Fibroblast of lung (primary cell): ENCODE data around the gene HLA-B. TPM values are rescaled to one million over a fixed set of nuclear protein-coding genes. Genes with fewer than 3 reads are reported as not detected.

ENCODE experiments used
- DNase-seq, 2 donors: peaks; one replicate each; pipeline versions ENCODE4 v3.0.0 to v3.0.0-alpha.2; 2010; ENCODE audit warnings: low read depth in 2 of 2
- H2AFZ ChIP-seq: 2 replicates; pipeline ENCODE4 v1.5.1; 2012; ENCODE audit warnings: low read length, control low read depth, inconsistent platforms
- H3K27ac ChIP-seq: 2 replicates; pipeline ENCODE4 v1.5.1; 2011; ENCODE audit warnings: low read length, control low read depth; ENCODE audit not compliant: insufficient read depth
- H3K27me3 ChIP-seq: 2 replicates; pipeline ENCODE4 v1.5.1; 2011; ENCODE audit warnings: mild to moderate bottlenecking, low read length; ENCODE audit not compliant: control insufficient read depth, insufficient read depth
- H3K36me3 ChIP-seq: 2 replicates; pipeline ENCODE4 v1.5.1; 2011; ENCODE audit warnings: low read length; ENCODE audit not compliant: control insufficient read depth, insufficient read depth
- H3K4me1 ChIP-seq: 2 replicates; pipeline ENCODE4 v1.5.1; 2011; ENCODE audit warnings: low read length; ENCODE audit not compliant: control insufficient read depth, insufficient read depth; ENCODE audit errors: extremely low read depth
- H3K4me2 ChIP-seq: 2 replicates; pipeline ENCODE4 v1.5.1; 2011; ENCODE audit warnings: low read length, control low read depth; ENCODE audit not compliant: insufficient read depth; ENCODE audit errors: extremely low read depth
- H3K4me3 ChIP-seq, 4 experiments: fragments of 200-600 bp in 1 of 4; sonication (generic) in 1 of 4; replicated peaks in 1 of 4; 2 replicates each; pipeline ENCODE4 v1.5.1; 2011 to 2016; ENCODE audit warnings: low read length in 4 of 4, low read depth in 3 of 4, mild to moderate bottlenecking in 3 of 4, control low read depth in 2 of 4, inconsistent platforms in 1 of 4, mixed read lengths in 1 of 4; ENCODE audit not compliant: insufficient read depth in 1 of 4; ENCODE audit errors: control extremely low read depth in 1 of 4
- H3K79me2 ChIP-seq: 2 replicates; pipeline ENCODE4 v1.5.1; 2012; ENCODE audit warnings: mild to moderate bottlenecking, low read length, inconsistent platforms; ENCODE audit not compliant: control insufficient read depth, insufficient read depth
- H3K9ac ChIP-seq: 2 replicates; pipeline ENCODE4 v1.5.1; 2011; ENCODE audit warnings: mild to moderate bottlenecking, low read length, control low read depth; ENCODE audit not compliant: insufficient read depth
- H3K9me3 ChIP-seq: 2 replicates; pipeline ENCODE4 v1.5.1; 2012; ENCODE audit warnings: low read depth, low read length; ENCODE audit not compliant: control insufficient read depth, insufficient read depth
- H4K20me1 ChIP-seq: 2 replicates; pipeline ENCODE4 v1.5.1; 2011; ENCODE audit warnings: low read length; ENCODE audit not compliant: control insufficient read depth, insufficient read depth; ENCODE audit errors: extremely low read depth
- EZH2 ChIP-seq: IDR thresholded peaks from 2 replicates; pipeline ENCODE4 v1.5.1; 2012; ENCODE audit warnings: low read length, control low read depth, mild to moderate bottlenecking; ENCODE audit errors: missing control alignments
- polyA plus RNA-seq, 2 donors: library from polyadenylated mRNA; depleted of rRNA in 1 of 2; stranded (reverse) in 1 of 2; unstranded in 1 of 2; fragments of >200 nt; gene quantifications; 2 replicates each; pipeline ENCODE4 v1.2.1, GENCODE V29; 2011 to 2012; ENCODE audit warnings: missing spikeins in 1 of 2
- total RNA-seq: library from RNA; depleted of rRNA; stranded (reverse); fragments of >200 nt; gene quantifications from 2 replicates; pipeline ENCODE4 v1.2.1, GENCODE V29; 2014
- TF ChIP-seq, protein P1 (sequence below), 2 donors: IDR thresholded peaks in 1 of 2; conservative IDR thresholded peaks in 1 of 2; 1 replicate in 1 of 2; 2 replicates in 1 of 2; pipeline ENCODE4 v1.5.1; 2011 to 2012; ENCODE audit warnings: low read length in 2 of 2, control low read depth in 1 of 2, inconsistent platforms in 1 of 2, low read depth in 1 of 2, mild to moderate bottlenecking in 1 of 2

Gene HLA-B
- total and polyA plus RNA-seq, 2 donors (not counting 1 experiment from before 2014, with no cell fraction given) = 244 to 1,124 TPM

DNA sequence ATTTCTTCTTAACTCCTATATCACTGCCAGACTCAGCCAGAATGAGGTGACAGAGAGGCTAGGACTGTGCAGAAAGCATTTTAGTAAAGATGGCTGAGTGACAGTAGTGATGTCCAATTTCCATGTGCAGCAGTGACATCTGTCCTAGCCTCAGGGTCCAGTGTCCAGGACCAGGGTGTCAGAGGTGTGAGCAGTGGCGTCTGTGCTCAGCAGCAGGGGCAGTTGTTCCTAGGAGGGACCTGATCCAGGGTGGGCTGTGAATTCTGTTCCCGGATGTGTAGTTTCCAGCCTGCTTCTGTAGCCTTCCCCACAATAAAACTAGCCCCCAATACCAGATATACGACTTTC lies 6.0 kb downstream of the HLA-B start:
- TF ChIP-seq, protein P1, sequence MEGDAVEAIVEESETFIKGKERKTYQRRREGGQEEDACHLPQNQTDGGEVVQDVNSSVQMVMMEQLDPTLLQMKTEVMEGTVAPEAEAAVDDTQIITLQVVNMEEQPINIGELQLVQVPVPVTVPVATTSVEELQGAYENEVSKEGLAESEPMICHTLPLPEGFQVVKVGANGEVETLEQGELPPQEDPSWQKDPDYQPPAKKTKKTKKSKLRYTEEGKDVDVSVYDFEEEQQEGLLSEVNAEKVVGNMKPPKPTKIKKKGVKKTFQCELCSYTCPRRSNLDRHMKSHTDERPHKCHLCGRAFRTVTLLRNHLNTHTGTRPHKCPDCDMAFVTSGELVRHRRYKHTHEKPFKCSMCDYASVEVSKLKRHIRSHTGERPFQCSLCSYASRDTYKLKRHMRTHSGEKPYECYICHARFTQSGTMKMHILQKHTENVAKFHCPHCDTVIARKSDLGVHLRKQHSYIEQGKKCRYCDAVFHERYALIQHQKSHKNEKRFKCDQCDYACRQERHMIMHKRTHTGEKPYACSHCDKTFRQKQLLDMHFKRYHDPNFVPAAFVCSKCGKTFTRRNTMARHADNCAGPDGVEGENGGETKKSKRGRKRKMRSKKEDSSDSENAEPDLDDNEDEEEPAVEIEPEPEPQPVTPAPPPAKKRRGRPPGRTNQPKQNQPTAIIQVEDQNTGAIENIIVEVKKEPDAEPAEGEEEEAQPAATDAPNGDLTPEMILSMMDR (conservative IDR thresholded peaks at IDR 0.05 in 1 of 2, IDR thresholded peaks at IDR 0.05 in 1 of 2; ENCODE audit: low read depth in 1 of 2, low read length in 2 of 2) = no peak
- TF ChIP-seq EZH2 = no peak
- no peaks in the 10 kb centered on the region for H3K9me3 ChIP-seq
- H4K20me1 ChIP-seq = no peaks in the 10 kb centered on the region
- peaks cover 11% of the 10 kb centered on the region for H3K79me2 ChIP-seq
- no peak overlapping the region for H3K4me3 ChIP-seq
- DNase-seq = no peak
- peaks cover 7% of the 10 kb centered on the region for H3K4me1 ChIP-seq
- H3K9ac ChIP-seq = no peak overlapping the region
- H3K4me2 ChIP-seq = no peak overlapping the region
- no peak overlapping the region for H3K27ac ChIP-seq
- H3K27me3 ChIP-seq = peaks cover 10% of the 10 kb centered on the region
- H3K36me3 ChIP-seq = peaks cover 8% of the 10 kb centered on the region
- H2AFZ ChIP-seq = no peak overlapping the region

DNA sequence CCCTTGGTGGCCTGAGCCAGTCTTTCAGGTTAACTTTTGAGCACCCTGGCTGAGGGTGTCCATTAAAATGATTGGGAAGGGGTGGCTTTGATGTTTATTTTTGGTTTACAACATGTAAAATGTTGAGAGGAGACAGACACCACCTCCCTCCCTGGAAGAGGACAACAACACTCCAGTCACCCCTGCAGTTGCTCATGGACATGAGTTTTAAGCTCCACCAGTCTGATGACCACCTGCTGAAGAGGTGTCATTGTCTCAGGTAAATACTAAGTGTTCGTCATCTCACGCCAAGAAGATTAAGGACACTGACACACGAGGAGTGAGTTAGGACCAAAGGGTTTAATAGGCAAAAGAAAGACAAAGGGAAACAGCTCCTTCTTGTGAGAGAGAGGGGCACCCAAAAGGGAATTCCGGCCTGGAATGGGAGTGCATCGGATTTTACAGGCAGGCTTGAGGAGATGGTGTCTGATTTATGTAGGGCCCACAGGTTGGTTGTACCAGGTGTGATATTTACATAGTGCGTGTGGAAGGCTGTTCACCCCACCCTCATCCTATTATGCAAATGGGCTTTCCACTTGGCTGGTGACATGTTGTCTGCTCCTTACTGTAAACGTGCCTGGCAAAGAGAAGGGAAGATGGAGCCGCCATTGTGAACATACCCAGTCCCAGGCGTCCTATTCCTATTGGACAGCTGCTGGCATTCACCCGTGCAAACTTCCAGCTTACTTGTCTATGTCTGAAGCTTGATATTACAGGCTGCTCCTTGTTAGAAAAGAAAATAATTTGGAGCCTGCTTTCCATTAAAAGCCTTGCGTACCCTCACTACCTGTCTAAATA lies 6.6 kb downstream of the HLA-B start:
- Histone ChIP-seq H3K79me2 (peaks cover 5% of the 10 kb centered on the region), H3K4me2 (no peak overlapping the region), H4K20me1 (no peaks in the 10 kb centered on the region), H3K9me3 (no peaks in the 10 kb centered on the region), H3K4me3 (no peak overlapping the region), H3K27me3 (peaks cover 15% of the 10 kb centered on the region), H3K9ac (no peak overlapping the region), H3K36me3 (peaks cover 6% of the 10 kb centered on the region), H3K4me1 (peaks cover 3% of the 10 kb centered on the region), H3K27ac (no peak overlapping the region), H2AFZ (no peak overlapping the region)
- no peak for TF ChIP-seq EZH2
- TF ChIP-seq, protein P1 (conservative IDR thresholded peaks at IDR 0.05 in 1 of 2, IDR thresholded peaks at IDR 0.05 in 1 of 2; ENCODE audit: low read depth in 1 of 2, low read length in 2 of 2) = no peak
- DNase-seq = no peak

DNA sequence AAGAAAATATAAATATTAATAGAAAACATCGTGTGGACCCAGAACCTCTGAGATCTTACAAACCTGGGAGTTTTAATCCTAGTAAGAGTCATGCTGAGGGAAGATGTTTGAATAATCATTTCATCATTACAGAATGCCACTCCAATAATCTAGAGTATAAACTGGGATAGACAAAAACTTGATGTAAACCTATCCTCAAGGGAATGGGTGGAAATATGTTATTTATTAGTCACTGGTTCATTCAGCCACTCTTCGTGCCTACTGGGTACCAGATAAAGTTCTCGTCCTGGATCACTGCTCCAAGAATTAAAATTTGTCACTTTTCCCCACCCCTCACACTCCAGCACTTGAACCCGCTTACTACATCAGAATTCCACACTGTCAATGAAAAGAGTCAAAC lies 7.7 kb downstream of the HLA-B start:
- no peaks in the 10 kb centered on the region for H4K20me1 ChIP-seq
- H3K4me3 ChIP-seq = no peak overlapping the region
- H3K9me3 ChIP-seq = no peaks in the 10 kb centered on the region
- H3K9ac ChIP-seq = no peak overlapping the region
- H3K79me2 ChIP-seq = no peaks in the 10 kb centered on the region
- TF ChIP-seq, protein P1 (conservative IDR thresholded peaks at IDR 0.05 in 1 of 2, IDR thresholded peaks at IDR 0.05 in 1 of 2; ENCODE audit: low read depth in 1 of 2, low read length in 2 of 2) = no peak
- TF ChIP-seq EZH2 = no peak
- no peak overlapping the region for H3K27ac ChIP-seq
- H3K36me3 ChIP-seq = no peaks in the 10 kb centered on the region
- H2AFZ ChIP-seq = no peak overlapping the region
- peaks cover 15% of the 10 kb centered on the region for H3K27me3 ChIP-seq
- no peaks in the 10 kb centered on the region for H3K4me1 ChIP-seq
- no peak overlapping the region for H3K4me2 ChIP-seq
- DNase-seq = no peak
